Glutamatergic neuron (in vitro differentiated cells): ENCODE data around the gene ASXL1. TPM values are rescaled to one million over a fixed set of nuclear protein-coding genes. Genes with fewer than 3 reads are reported as not detected.

Experiments
- DNase-seq: peaks from one replicate; pipeline ENCODE4 v3.0.0; 2022
- H3K27ac Mint-ChIP-seq: one replicate; pipeline ENCODE4 v1.8.0; 2020; ENCODE audit warnings: mild to moderate bottlenecking, mixed read lengths, inconsistent platforms; ENCODE audit not compliant: unreplicated experiment
- H3K27me3 Mint-ChIP-seq: one replicate; pipeline ENCODE4 v1.8.0; 2020; ENCODE audit warnings: mild to moderate bottlenecking, moderate library complexity, mixed read lengths, inconsistent platforms; ENCODE audit not compliant: unreplicated experiment
- H3K36me3 Mint-ChIP-seq: one replicate; pipeline ENCODE4 v1.8.0; 2020; ENCODE audit warnings: mild to moderate bottlenecking, mixed read lengths, inconsistent platforms; ENCODE audit not compliant: unreplicated experiment
- H3K4me1 Mint-ChIP-seq: one replicate; pipeline ENCODE4 v1.8.0; 2020; ENCODE audit warnings: mild to moderate bottlenecking, low read depth, mixed read lengths, inconsistent platforms; ENCODE audit not compliant: unreplicated experiment
- H3K4me3 Mint-ChIP-seq: one replicate; pipeline ENCODE4 v1.8.0; 2020; ENCODE audit warnings: mild to moderate bottlenecking, mixed read lengths, inconsistent platforms; ENCODE audit not compliant: unreplicated experiment
- H3K9me3 Mint-ChIP-seq: one replicate; pipeline ENCODE4 v1.8.0; 2020; ENCODE audit warnings: mild to moderate bottlenecking, moderate library complexity, mixed read lengths, inconsistent platforms; ENCODE audit not compliant: unreplicated experiment
- total RNA-seq: library from RNA; stranded (reverse); fragmentation: NEBNext Ultra II Directional; extraction: Animal tissue kit (Norgen Biotek cat#: 25700); gene quantifications from one replicate; pipeline ENCODE4 v1.2.1, GENCODE V29; 2021; ENCODE audit not compliant: unreplicated experiment
- TF ChIP-seq, protein P1 (sequence below): fragments of 200-600 bp; sonication (generic); IDR thresholded peaks from one replicate; pipeline ENCODE4 v1.5.0; 2021; ENCODE audit not compliant: partially characterized antibody, unreplicated experiment

The ASXL1 gene
- total RNA-seq, 1 donor from 2014 or later: 85.1 TPM

DNA sequence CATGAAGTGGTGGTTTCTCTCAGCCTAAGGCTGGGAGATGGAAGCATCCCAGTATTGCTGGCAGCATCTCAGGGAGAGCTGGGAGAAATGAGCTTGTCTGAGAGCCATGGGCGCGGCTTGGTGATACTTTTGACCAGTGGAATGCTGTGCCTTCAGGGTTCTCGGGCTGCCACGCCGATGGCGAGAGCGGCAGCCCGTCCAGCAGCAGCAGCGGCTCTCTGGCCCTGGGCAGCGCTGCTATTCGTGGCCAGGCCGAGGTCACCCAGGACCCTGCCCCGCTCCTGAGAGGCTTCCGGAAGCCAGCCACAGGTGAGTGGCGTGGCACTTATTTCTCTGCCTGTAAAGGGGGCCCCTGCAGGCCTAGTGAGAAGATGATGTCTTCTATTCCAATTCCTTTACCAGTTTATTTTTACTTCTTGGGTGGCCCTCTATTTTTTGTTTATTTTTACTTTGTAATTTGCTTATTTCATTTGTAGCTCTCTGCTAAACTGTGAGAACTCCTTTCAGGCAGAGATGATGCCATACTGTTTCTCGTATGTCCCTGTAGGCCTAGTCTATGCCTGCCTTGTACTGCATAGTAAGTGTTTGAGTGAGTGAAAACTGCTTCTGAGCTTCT, 71.7 kb downstream of the ASXL1 start:
- Mint-ChIP-seq H3K27ac (no peak overlapping the region), H3K4me3 (no peak overlapping the region), H3K36me3 (peaks cover 9% of the 10 kb centered on the region), H3K9me3 (no peaks in the 10 kb centered on the region), H3K4me1 (peaks cover 3% of the 10 kb centered on the region), H3K27me3 (no peaks in the 10 kb centered on the region)
- TF ChIP-seq, protein P1, sequence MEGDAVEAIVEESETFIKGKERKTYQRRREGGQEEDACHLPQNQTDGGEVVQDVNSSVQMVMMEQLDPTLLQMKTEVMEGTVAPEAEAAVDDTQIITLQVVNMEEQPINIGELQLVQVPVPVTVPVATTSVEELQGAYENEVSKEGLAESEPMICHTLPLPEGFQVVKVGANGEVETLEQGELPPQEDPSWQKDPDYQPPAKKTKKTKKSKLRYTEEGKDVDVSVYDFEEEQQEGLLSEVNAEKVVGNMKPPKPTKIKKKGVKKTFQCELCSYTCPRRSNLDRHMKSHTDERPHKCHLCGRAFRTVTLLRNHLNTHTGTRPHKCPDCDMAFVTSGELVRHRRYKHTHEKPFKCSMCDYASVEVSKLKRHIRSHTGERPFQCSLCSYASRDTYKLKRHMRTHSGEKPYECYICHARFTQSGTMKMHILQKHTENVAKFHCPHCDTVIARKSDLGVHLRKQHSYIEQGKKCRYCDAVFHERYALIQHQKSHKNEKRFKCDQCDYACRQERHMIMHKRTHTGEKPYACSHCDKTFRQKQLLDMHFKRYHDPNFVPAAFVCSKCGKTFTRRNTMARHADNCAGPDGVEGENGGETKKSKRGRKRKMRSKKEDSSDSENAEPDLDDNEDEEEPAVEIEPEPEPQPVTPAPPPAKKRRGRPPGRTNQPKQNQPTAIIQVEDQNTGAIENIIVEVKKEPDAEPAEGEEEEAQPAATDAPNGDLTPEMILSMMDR: no peak
- no peak for DNase-seq

DNA sequence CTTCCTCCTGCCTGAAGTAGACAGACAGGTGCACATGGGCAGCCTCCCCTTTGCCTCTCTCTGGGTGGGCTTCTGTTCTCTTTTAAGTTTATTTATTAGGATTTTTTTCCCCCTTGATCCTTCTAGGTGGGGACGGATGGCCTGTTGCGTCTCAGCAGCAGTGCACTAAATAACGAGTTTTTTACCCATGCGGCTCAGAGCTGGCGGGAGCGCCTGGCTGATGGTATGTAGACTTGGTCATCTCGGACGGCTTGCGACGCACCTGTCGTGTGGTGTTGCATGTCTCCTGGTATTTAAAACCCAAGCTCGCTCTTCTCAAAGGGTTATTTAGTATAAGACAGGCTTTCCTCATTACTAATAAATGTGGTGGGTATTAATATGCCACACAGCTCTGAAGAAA, 73.3 kb downstream of the ASXL1 start:
- H3K36me3 Mint-ChIP-seq: peaks cover 17% of the 10 kb centered on the region
- no peak overlapping the region for H3K4me3 Mint-ChIP-seq
- no peak for DNase-seq
- no peak overlapping the region for H3K27ac Mint-ChIP-seq
- peaks cover 3% of the 10 kb centered on the region for H3K4me1 Mint-ChIP-seq
- H3K27me3 Mint-ChIP-seq: no peaks in the 10 kb centered on the region
- TF ChIP-seq, protein P1: no peak
- peaks cover 3% of the 10 kb centered on the region for H3K9me3 Mint-ChIP-seq

DNA sequence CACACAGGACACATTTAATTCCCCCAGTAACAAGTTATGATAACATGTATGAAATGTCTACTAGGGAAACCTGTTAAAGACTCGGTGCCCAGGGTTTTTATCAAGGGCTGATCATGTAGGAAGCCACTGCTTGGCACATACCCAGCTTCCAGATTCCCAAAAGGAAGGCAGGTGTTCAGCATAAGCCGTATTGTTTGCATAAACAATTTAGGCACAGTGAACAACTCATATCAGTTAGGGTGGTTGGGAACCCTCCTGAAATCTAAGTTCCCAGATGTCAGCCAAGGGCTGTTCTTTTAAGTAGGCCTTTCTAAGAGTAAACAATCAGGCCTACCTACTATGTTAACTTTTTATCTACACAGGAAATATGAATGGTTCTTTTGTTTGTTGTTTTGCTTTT, 74.1 kb downstream of the ASXL1 start:
- no peak overlapping the region for H3K27ac Mint-ChIP-seq
- H3K36me3 Mint-ChIP-seq: peaks cover 19% of the 10 kb centered on the region
- peaks cover 3% of the 10 kb centered on the region for H3K4me1 Mint-ChIP-seq
- H3K27me3 Mint-ChIP-seq: peaks cover 3% of the 10 kb centered on the region
- DNase-seq: no peak
- peaks cover 6% of the 10 kb centered on the region for H3K9me3 Mint-ChIP-seq
- H3K4me3 Mint-ChIP-seq: no peak overlapping the region
- TF ChIP-seq, protein P1: no peak

DNA sequence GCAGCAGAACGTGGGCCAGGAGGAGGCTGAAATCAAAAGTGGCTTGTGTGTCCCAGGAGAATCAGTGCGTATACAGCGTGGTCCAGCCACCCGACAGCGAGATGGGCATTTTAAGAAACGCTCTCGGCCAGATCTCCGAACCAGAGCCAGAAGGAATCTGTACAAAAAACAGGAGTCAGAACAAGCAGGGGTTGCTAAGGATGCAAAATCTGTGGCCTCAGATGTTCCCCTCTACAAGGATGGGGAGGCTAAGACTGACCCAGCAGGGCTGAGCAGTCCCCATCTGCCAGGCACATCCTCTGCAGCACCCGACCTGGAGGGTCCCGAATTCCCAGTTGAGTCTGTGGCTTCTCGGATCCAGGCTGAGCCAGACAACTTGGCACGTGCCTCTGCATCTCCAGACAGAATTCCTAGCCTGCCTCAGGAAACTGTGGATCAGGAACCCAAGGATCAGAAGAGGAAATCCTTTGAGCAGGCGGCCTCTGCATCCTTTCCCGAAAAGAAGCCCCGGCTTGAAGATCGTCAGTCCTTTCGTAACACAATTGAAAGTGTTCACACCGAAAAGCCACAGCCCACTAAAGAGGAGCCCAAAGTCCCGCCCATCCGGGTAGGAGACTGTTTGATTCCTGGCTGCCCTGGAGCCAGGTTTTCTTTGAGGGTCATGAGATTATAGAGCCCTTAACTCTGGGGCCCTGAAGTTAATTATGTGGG, 75.3 kb downstream of the ASXL1 start:
- no peak for DNase-seq
- peaks cover 21% of the 10 kb centered on the region for H3K36me3 Mint-ChIP-seq

DNA sequence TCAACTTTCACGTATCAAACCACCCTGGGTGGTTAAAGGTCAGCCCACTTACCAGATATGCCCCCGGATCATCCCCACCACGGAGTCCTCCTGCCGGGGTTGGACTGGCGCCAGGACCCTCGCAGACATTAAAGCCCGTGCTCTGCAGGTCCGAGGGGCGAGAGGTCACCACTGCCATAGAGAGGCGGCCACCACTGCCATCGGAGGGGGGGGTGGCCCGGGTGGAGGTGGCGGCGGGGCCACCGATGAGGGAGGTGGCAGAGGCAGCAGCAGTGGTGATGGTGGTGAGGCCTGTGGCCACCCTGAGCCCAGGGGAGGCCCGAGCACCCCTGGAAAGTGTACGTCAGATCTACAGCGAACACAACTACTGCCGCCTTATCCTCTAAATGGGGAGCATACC, 76.3 kb downstream of the ASXL1 start:
- peaks cover 3% of the 10 kb centered on the region for H3K27me3 Mint-ChIP-seq
- H3K36me3 Mint-ChIP-seq: peaks cover 26% of the 10 kb centered on the region
- DNase-seq: no peak
- H3K9me3 Mint-ChIP-seq: peaks cover 8% of the 10 kb centered on the region
- H3K4me3 Mint-ChIP-seq: no peak overlapping the region
- peaks cover 9% of the 10 kb centered on the region for H3K4me1 Mint-ChIP-seq
- no peak overlapping the region for H3K27ac Mint-ChIP-seq
- TF ChIP-seq, protein P1: no peak

More for the DNA sequence above, 75.3 kb downstream of the ASXL1 start:
- Mint-ChIP-seq H3K4me3 (no peak overlapping the region), H3K27me3 (peaks cover 3% of the 10 kb centered on the region), H3K4me1 (peaks cover 5% of the 10 kb centered on the region), H3K9me3 (peaks cover 6% of the 10 kb centered on the region), H3K27ac (no peak overlapping the region)
- TF ChIP-seq, protein P1: no peak
